ENCODE results near the gene TRIP13.

The TRIP13 gene

DNA sequence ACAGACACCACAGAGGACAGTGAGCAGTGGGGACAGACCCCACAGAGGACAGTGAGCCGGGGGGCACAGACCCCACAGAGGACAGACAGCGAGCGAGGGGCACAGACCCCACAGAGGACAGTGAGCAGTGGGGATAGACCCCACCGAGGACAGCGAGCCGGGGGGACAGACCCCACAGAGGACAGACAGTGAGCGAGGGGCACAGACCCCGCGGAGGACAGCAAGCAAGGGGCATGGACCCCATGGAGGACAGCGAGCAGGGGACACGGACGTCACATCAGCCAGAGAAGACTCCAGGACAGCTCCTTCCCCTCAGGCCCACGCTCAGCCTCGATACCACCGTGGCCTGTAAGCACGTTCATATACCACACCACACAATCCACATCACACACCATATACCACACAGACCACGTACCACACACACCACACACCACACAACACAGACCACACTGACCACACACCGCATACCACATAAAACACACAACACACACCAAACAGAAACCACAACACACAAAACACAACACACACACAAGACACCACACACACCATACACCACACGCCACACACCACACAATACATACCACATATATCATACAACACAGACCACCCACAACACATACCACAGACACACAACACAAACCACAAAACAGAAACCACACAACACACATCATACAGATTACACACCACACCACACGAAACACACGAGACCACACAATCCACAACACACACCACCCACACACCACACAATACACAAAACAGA lies 36.7 kb upstream of the TRIP13 start:
- no peak for DNase-seq

DNA sequence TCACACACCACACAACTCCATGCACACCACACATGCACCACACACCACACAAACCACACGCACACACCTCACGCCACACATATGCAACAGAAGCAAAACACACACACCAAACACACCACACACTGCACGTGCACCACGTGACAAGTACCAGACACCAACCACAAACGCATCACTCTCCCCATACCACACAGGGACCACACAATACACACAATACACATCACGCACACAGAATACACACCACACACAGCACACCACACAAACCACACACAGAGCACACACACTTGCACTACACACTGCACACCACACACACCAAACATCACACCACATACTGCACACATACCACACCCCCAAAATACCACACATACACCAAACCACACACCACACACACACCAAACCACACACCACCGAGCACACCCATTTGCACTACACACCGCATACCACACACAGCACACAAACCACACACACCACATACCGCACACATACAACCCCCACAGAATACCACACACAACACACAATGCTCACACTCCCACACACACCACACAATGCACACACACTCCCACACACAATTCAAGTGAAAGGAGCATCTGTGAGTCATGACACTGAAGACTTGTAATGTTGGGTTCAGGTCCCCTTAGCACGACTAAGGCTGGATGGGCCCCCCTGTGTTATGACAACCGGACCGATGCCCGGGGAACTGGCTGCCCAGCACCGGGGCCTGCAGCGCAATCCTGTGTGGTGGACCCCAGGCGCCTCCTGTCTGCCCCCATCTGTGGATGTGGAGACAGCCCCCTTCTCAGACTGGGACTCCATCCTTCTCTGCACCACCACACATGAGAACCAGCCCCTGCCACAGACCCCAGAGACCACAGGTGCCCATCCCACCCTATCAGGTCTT lies 35.9 kb upstream of the TRIP13 start:
- DNase-seq = no peak

DNA sequence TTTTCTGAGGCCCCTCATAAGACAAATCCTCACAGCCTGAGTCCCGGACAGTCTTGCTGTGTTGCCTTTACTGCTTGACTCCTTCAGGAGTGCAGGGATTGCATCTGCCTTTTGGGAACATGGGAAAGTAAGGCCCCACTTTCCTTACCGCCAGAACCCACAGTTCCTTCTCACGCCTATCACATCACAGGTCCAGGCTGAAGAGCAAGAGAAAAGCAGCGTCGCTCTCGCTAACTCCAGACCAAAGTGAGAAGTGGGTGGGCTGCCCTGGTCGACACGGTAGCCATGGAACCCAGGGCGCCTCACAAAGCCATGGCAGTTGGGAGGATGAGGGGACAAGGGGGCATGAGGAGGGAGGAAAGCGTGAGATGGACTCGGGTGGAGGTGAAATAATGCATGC lies 34.0 kb upstream of the TRIP13 start:
- DNase-seq = no peak

DNA sequence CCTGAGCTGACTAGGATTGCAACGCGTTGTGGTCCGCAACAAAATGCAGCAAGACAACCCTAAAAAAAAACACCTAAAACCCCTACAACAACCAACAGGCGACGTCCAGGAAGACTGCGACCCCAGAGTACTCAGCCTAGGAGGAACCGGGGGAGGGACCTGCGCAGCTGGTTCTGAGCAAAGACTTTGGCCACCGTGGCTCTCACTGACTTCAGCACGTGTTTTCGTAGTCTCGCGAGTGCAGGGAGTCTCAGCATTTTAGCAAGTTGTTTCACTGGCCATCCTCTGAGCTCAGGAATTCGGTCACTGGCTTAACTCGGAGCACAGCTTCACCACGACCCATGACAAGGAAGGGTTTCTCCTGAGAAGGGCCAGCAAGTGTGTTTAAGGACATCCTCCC lies 33.3 kb upstream of the TRIP13 start:
- DNase-seq = no peak

DNA sequence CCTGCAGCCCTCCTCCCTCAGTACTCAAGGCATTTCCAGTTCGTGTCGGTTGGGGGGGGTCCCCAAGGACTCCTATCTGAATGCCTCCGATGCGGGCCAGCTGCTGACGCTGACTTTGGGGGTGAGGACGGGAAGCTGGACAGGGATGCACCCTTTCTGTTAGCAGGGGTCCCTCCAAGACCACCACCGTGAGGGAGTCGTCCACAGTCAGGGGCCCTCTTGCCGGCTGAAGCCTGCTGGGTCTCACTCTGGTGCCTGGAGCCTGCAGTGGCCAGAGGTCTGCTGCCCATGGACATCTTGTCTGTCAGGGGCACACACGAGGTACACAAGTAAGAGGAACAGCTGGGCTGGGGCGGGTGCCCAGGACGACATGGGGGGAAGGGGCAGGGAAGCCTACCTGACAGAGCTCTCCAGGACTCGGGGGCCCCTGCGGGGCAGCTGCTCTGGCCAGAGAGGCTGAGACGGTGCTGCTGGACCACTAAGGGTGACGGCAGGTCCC lies 32.8 kb upstream of the TRIP13 start:
- no peak for DNase-seq

DNA sequence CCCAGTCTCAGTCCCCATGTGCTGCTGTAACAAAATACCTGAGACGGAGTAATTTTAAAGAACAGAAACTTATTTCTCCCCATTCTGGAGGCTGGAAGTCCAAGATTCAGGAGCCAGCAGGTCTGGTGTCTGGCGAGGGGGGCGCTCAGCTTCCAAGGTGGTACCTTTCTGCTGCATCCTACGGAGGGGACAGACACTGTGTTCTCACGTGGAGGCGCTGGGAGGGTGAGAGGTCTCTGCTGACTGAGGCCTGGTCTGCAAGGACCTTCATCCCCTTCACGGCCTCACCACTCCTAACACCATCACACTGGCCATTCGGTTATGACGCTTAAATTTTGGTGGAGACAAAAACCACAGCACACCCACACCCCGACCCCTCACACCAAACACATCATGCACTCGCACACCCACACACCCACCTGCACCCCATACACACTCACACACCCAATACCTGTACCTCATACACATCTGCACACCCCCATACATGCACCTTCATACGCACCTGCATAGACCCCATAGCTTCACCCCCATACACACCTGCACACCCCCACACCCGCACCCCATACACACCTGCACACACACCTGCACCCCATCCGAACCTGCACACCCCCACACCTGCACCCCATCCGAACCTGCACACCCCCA lies 32.1 kb upstream of the TRIP13 start:
- no peak for DNase-seq

DNA sequence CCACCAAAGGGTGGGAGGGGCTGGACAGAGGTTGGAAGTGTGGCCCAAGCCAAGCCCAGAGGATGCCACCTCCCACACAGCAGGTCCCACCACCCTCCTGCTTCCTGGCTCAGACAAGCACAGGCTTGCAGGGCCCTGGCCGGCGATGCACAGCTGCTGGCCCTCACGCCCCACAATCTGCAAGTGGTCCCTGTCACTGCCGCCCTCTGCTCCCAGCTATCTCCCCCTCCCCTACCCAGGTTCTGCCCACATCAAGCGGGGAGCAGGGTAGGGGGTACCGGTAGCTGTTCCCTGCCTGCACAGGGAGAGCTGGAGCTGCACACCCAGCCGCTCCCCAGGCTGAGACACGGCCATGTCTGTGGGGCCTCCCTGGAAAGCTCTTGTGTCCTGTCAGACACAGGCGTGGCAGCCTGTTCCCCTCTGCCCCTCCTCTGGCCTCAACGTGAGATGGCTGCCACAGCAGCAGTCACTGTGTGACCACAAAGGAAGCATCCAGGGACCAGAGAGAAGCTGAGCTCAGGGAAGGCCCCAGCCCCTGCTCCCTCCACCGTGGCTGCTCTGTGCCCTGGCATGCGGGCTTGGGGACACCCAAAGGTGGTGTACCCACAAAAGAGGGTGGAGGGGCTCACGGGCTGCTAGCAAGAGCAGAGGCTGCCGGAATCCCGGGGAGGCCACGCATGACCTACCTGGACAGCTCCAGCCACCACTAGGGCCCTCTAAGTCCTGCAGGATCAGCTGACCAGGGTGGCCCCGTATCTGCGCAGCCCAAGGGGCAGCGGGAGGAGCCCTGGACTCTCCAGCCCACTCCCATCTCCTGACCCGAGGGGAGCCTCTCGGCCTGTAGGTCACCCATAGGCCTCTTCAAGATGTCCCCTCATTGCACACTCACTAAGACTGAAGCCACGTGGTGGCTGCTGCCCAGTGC lies 31.0 kb upstream of the TRIP13 start:
- DNase-seq = no peak

DNA sequence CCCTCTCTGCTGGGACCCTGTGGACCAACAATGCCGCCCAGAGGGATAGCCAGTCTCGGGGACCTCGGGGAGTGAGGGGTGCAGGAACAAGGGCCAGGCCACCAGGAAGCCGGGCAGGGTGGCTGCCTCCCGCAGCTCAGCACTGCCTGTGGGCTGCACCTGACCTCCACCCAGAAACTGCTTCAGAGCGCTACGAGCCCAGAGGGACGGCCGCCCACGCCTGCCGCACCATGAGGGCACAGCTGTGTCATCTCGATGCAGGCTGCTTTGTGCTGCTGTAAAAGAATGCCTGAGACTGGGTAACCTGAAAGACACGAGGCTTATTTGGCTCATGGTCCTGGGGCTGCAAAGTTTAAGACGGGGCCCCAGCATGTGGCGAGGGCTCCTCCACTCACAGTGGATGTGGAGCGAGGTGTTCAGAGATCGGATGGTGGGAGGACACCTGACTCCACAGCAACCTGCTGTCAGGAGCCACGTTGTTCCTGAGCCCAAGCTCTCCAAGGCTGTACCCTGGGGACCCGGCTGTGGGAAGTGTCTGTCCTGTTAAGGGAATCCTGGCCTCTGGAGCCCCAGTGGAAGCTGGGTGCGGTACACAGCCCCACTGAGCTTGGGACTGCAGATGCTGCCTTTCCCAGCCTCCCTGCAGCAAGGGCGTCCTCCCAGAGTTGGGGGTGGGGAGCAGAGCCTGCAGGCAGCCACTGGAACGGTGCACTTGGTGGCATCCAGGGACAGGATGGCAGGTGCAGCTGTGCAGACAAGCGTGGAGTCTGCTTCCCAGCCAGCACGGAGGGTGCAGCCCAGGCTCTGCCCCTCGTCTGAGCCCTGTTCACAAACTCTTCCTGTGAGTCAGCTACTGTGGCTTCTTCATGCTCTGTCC lies 30.1 kb upstream of the TRIP13 start:
- DNase-seq = no peak

DNA sequence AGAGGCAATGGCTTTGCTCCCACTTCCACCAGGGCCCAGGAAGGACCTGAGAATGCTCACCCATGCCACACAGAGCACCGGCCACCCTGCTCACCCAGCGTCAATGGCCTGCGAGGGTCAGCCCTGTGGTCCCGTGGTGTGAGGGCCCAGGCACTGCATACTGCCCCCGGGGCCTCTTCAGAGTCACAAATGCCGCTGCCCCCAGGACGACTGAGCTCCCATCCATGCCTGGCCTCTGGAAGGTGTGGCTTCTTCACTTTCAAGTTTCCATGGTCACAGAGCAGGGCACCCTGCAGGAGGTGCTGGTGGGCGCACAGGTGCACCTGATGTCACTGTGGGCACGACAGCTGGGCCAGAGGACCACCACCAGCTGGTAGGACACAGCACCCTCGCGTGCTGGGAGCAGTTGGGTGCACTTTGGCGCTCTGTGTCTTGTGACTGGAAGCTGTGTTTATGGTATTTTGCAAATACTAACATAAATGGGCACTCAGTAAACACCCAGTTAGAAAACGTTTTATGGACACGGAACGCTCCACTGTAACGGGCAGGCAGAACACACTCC lies 29.4 kb upstream of the TRIP13 start:
- DNase-seq = no peak

DNA sequence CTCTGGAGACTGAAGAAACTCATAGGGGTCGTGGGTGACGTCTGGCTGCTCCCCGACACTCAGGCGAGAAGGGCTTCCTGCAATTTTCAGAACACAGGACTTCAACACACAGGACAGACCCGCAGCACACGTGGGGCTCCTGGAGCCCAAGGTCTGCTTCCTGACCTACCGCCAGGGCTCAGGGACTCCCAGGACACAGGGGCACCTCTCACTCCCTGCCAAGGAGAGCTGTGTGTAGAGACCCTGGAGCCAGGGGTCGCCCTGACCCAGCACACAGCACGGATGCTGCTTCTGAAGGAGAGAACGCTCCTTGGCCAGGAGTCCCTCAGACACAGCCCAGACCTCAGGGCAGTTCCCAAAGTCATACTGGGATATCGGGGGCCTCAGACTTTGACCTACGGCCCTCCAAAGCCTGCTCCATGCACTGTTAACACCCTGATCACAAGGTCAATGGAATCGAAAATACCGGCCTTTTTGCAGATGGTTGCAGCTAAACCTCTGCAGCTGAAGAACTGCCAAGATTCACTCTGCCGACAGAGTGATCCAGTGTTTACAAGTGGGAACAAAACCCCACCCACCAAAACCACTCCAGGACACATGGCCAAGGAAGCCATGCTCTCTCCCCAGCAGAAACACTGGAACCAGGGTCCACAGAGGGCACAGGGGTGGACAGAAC lies 28.1 kb upstream of the TRIP13 start:
- no peak for DNase-seq

DNA sequence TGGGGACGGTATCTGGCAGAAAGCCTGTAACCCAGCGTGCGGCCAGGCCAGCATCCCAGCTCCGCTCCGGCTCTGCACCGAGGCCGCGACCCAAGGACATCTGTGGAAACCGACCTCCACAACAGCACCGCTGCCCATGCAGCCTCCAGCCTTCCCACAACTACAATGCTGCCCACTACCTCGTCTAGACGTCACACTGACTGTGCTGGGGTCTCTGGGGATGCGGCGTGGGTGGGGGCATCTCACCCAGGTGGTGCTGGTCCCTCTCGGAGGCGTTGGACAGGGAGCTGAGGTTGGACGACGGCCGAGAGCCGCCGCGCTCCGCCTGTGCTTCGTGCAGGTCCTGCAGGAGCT lies 27.5 kb upstream of the TRIP13 start:
- no peak for DNase-seq

DNA sequence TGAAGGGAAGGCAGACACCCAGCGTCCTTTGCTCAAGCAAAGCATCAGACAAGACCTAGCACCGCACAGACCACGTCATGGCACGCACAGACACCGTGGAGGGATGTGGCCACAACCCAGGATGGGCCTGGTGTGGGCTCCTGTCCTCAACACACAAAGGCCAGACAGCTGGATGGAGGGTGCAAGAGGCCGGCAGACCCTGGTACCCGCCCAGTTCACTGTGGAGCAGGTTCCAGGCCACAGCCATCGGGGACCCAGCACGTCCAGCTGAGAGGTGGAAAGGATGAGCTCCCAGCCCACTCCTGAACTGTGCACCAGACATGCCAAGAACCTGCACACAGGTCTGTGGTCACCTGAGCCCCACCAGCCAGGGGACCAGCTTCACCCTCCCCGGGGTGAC lies 26.9 kb upstream of the TRIP13 start:
- no peak for DNase-seq

DNA sequence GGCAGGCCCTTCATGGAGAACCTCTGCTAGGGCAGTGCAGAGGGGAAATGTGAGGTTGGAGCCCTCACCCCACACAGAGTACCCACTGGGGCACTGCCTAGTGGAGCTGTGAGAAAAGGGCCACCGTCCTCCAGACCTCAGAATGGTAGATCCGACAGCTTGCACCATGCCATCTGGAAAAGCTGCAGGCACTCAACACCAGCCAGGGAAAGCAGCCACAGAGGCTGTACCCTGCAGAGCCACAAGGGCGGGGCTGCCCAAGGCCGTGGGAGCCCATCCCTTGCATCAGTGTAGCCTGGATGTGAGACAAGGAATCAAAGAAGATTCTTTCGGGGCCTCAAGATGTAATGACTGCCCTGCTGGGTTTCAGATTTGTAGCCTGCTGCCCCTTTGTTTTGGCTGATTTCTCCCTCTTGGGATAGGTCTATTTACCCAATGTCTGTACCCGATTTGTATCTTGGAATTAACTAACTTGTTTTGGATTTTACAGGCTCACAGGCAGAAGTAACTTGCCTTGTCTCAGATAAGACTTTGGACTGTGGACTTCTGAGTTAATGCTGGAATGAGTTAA lies 25.3 kb upstream of the TRIP13 start:
- no peak for DNase-seq

DNA sequence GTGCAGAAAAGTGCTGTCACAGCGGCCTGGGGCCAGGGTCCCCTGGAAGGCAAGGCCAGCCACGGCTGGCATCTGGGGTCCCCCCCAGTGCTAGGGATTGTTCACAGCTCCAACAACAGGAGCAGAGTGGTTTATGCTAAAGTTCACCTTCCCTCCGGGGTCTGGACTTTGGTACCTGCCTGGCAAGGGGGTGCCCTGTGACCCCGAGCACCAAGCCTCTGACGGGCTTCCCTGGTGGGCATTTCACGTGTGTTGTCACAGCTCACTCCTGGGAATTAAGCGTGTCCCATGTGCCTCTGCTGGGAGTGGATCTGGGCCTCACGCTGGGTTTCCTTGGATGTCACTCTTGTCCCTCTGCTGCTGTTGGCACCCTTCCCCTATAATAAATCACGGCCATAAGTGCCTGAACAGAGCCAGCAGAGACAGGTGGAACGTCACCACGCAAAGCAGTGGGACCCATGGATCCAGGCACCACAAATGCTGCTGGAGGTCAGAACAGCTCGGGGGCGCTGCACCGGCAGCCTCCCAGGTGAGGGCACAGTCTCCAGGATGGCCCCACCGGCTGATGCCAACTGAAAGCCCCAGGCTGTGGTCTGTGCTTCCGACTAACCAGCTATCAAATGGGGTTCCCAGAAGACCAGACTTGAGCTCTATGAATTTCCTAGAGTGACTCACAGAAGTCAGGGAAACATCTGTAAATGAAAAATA lies 24.1 kb upstream of the TRIP13 start:
- no peak for DNase-seq

DNA sequence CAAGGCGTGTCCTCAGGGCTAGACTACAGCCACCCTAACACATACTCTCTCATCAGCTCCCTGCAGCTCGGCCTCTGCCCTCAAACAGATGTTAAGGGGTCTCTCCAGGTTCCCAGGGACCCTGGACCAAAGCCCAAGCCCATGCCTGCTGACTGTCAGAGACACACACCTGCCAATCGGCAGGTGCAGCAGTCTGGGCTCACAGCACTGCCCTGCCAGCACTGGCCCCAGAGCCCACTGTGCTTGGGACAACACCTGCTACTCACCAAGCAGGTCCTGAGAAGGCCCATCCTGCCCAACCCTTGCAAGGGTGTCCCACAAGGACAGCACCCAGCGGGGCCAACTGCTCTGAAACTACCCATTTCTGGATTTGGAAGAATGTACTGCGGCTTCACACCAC lies 21.7 kb upstream of the TRIP13 start:
- DNase-seq = no peak

DNA sequence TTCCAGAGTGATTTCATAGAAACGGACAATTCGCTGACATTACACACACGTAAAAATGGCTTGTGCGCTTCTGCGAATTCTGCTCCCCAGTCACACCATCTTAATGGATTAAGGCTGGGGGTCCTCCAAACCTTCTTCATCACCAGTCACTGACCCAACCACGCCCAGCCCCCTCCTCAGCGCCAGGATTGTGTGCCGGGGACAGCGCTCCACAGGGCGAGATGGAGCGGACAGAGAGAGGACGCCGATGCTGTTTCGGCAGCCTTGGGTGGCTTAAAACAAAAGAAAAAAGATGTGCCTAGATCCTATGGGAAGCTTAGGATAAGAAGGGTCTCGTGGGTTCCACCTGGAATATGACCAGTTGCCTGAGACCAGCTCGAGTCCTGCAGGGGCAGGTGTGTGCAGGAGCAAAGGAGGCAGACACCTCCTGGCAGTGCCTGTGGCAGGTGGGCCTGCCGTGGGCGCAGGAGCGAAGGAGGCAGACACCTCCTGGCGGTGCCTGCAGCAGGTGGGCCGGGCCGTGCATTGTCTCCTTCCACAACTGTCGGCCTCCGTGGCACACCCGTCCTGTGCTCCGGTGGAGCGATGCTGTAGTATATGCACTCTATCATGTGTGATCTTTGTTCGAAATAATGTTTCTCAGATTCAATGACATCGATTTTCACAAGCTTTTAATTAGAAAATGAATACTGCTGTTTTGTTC lies 20.9 kb upstream of the TRIP13 start:
- DNase-seq = no peak

DNA sequence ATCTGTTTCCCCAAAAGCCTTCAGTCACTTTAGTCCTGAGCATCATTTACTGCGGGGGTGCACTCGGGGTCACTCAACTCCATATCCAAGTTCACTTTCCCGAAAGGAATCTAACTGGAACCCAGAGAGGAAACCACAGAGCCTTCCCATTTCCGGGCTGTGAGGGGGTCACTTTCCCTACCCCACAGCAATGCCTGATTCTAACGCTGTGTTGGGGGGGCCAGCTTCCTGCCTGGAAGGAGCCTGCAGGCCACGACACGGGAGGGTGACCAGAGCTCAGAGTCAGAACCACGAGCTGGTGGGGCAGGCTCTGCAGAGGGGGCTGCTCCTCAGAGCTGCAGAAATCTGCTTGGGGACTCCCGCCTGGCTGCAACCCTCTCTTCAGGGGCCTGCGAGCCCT lies 20.4 kb upstream of the TRIP13 start:
- DNase-seq = no peak

DNA sequence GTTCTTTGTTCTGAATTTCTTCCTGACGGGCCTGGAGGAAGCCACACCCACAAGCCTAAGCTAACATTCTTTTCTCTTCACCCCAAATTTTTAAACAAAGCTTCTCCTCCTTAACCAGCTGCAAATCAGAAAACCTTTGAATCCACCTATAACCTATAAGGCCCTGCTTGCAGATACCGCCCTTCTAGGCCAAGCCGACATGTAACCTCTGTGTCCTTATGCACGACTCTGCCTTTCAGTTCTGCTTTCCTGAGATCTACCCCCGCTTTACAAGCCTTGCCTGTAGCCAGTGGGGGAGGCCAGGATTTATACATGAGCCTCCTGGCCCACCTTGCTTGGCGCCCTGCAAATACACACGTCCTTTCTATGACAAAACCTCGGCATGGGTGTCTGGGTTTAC lies 19.4 kb upstream of the TRIP13 start:
- no peak for DNase-seq

DNA sequence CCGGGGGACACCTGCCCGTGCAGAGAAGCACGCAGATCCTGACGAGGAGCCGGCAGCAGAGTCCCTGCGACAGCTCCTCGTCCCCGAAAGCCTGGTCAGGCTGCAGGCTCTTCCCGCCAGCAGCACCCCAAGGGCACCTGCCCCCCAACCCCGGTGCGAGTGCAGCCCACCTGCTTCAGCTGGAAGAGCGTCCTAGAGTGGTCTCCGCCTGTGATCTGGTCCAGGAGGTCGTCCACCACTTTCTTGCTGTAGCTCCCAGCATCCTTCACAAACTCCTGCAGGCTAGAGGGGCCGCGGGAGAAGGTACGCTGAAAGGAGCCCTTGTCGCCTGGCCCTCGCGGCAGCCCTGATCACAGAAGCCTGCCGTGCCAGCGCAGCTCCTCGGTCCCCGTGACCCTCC lies 16.8 kb upstream of the TRIP13 start:
- DNase-seq = no peak

Data from activated CD4-positive, alpha-beta T cell treated with anti-CD3 and anti-CD28 coated beads for 1 hour (primary cell).